Smooth muscle cell (in vitro differentiated cells): ENCODE measurements around the gene ATAD3A. TPM values are rescaled to one million over a fixed set of nuclear protein-coding genes. Genes with fewer than 3 reads are reported as not detected.
A peak's percentile ranks its signal among the peaks of the same experiment; 100 is the strongest.
"Not testable (repeated sequence)": the region's sequence is repeated elsewhere in the genome, so short reads cannot be mapped to it uniquely, and the experiment has no call there.

ENCODE experiments used
- DNase-seq: peaks from one replicate; lab custom pipeline; 2025; ENCODE audit not compliant: unreplicated experiment; lab: John Stamatoyannopoulos, UW
- H2AFZ ChIP-seq: fragments of 200-600 bp; sonication (generic); 2 replicates; pipeline ENCODE4 v1.6.0; 2016; ENCODE audit warnings: antibody characterized with exemption, low read depth, mild to moderate bottlenecking
- H3F3A ChIP-seq: fragments of 200-600 bp; sonication (generic); 2 replicates; pipeline ENCODE4 v1.6.0; 2017; ENCODE audit warnings: antibody characterized with exemption, low read depth
- H3K27ac ChIP-seq: fragments of 200-600 bp; sonication (generic); 2 replicates; pipeline ENCODE4 v1.5.1; 2016; ENCODE audit warnings: low read depth, mild to moderate bottlenecking
- H3K27me3 ChIP-seq: fragments of 200-600 bp; sonication (generic); 2 replicates; pipeline ENCODE4 v1.6.1; 2016; ENCODE audit warnings: low read depth, mild to moderate bottlenecking
- H3K36me3 ChIP-seq: fragments of 200-600 bp; sonication (generic); 2 replicates; pipeline ENCODE4 v1.5.1; 2016; ENCODE audit warnings: low read depth
- H3K4me1 ChIP-seq: fragments of 200-600 bp; sonication (generic); 2 replicates; pipeline ENCODE4 v1.5.1; 2016; ENCODE audit warnings: low read depth
- H3K4me2 ChIP-seq: fragments of 200-600 bp; sonication (generic); 2 replicates; pipeline ENCODE4 v1.6.0; 2016; ENCODE audit warnings: mild to moderate bottlenecking
- H3K4me3 ChIP-seq: fragments of 200-600 bp; sonication (generic); 2 replicates; pipeline ENCODE4 v1.5.1; 2016; ENCODE audit warnings: mild to moderate bottlenecking
- H3K79me2 ChIP-seq: fragments of 200-600 bp; sonication (generic); 2 replicates; pipeline ENCODE4 v1.6.0; 2016; ENCODE audit warnings: low read depth, mild to moderate bottlenecking
- H3K9ac ChIP-seq: fragments of 200-600 bp; sonication (generic); 2 replicates; pipeline ENCODE4 v1.6.0; 2016; ENCODE audit warnings: low read depth
- H3K9me3 ChIP-seq: fragments of 200-600 bp; sonication (generic); replicated peaks from 2 replicates; pipeline ENCODE4 v1.5.1; 2016; ENCODE audit warnings: low read depth
- H4K20me1 ChIP-seq: fragments of 200-600 bp; sonication (generic); 2 replicates; pipeline ENCODE4 v1.6.0; 2016; ENCODE audit warnings: low read depth
- WGBS: methylation state at CpG from one replicate; pipeline ENCODE4 v1.1.7; 2016; ENCODE audit warnings: low lambda C conversion rate; 5-methylcytosine and 5-hydroxymethylcytosine counted together
- polyA plus RNA-seq: library from polyadenylated mRNA; unstranded; fragments of >200 nt; fragmentation: Nextera tagmentation; extraction: Ambion mirVana; gene quantifications from 2 replicates; pipeline ENCODE4 v1.2.1, GENCODE V29; 2016
- total RNA-seq: library from RNA; depleted of rRNA; stranded (reverse); fragments of >200 nt; gene quantifications from 2 replicates; pipeline ENCODE4 v1.2.3, GENCODE V29; 2014
- TF ChIP-seq, protein P1 (sequence below): fragments of 200-600 bp; sonication (generic); IDR thresholded peaks from 2 replicates; pipeline ENCODE4 v1.5.1; 2017; ENCODE audit warnings: borderline replicate concordance, mild to moderate bottlenecking, antibody characterized with exemption; ENCODE audit not compliant: insufficient read depth, poor library complexity, severe bottlenecking

The ATAD3A gene
- total and polyA plus RNA-seq, 2 experiments from 2014 or later, result 14.3 to 58.0 TPM

DNA sequence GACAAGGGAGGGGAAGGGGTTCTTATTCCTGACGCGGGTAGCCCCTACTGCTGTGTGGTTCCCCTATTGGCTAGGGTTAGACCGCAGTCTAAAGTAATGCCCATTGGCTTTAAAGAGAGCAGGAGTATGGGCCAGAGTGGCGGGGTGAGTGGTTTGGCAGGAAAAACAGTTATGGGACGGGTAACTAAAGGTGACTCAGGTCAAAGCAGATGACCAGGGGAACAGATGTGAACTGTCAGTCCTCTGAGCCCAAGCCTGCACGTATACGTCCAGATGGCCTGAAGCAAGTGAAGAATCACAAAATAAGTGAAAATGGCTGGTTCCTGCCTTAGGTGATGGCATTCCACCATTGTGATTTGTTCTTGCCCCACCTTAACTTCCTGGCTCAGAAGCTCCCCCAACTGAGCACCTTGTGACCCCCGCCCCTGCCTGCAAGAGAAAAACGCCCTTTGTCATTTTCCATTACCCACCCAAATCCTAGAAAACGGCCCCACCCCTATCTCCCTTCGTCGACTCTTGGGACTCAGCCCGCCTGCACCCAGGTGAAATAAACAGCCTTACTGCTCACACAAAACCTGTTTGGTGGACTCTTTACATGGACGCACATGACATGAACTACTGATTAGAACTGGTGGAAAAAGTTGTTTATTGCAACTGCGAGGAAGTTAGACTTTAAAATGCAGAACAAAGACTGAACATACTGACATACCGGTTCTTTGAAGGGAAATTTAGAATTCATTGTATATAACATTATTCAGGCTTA is 41.2 kb upstream of the ATAD3A start:
- TF ChIP-seq, protein P1, sequence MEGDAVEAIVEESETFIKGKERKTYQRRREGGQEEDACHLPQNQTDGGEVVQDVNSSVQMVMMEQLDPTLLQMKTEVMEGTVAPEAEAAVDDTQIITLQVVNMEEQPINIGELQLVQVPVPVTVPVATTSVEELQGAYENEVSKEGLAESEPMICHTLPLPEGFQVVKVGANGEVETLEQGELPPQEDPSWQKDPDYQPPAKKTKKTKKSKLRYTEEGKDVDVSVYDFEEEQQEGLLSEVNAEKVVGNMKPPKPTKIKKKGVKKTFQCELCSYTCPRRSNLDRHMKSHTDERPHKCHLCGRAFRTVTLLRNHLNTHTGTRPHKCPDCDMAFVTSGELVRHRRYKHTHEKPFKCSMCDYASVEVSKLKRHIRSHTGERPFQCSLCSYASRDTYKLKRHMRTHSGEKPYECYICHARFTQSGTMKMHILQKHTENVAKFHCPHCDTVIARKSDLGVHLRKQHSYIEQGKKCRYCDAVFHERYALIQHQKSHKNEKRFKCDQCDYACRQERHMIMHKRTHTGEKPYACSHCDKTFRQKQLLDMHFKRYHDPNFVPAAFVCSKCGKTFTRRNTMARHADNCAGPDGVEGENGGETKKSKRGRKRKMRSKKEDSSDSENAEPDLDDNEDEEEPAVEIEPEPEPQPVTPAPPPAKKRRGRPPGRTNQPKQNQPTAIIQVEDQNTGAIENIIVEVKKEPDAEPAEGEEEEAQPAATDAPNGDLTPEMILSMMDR, result no peak
- DNase-seq, result no peak
- no peaks in the 10 kb centered on the region for H3F3A ChIP-seq
- H3K4me1 ChIP-seq, result peaks cover 5% of the 10 kb centered on the region
- no peaks in the 10 kb centered on the region for H3K9me3 ChIP-seq
- peaks cover 16% of the 10 kb centered on the region for H4K20me1 ChIP-seq
- peak overlapping the region; percentile 61 for H3K27ac ChIP-seq
- H3K36me3 ChIP-seq, result no peaks in the 10 kb centered on the region
- peak overlapping the region; percentile 69 for H3K9ac ChIP-seq
- no peaks in the 10 kb centered on the region for H3K27me3 ChIP-seq
- peak overlapping the region; percentile 95 for H2AFZ ChIP-seq
- H3K4me2 ChIP-seq, result peak overlapping the region; percentile 93
- H3K79me2 ChIP-seq, result peaks cover 30% of the 10 kb centered on the region
- H3K4me3 ChIP-seq, result peak overlapping the region; percentile 71
- WGBS, result 18% methylated on average over 15 of the region's 16 CpGs

DNA sequence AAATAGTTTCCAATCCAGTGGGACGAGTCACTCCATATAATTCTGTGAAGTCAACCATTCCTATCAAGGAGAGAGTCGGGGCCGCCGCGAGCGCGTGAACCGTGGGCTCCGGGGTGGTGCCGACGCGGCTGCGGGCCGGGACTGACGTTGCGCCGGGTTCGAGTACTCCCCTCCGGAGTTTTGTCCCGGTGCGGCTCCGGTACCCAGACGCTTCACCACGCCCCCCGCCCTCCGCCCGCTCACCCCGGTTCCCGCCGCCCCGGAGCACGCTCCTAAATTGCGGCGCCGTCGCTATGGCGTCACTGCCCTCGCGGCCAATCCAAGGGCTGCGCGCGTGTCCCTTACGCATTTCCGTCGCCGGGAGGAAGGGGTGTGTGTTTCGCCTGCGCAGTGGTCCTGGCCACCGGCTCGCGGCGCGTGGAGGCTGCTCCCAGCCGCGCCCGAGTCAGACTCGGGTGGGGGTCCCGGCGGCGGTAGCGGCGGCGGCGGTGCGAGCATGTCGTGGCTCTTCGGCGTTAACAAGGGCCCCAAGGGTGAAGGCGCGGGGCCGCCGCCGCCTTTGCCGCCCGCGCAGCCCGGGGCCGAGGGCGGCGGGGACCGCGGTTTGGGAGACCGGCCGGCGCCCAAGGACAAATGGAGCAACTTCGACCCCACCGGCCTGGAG is 40.4 kb upstream of the ATAD3A start, which contains the start of gene ATAD3B:
ATAD3B (plus strand) TSS at position 377 of the 664 bp plus-strand sequence; CDS start at position 497, 120 bp downstream.
- Histone ChIP-seq H3F3A (no peaks in the 10 kb centered on the region), H3K27ac (peak within 1 kb of the TSS; percentile 61), H2AFZ (peak within 1 kb of the TSS; percentile 95), H4K20me1 (peaks cover 17% of the 10 kb centered on the region), H3K4me1 (peaks cover 5% of the 10 kb centered on the region), H3K4me3 (peak within 1 kb of the TSS; percentile 71), H3K9me3 (no peaks in the 10 kb centered on the region), H3K36me3 (no peaks in the 10 kb centered on the region), H3K9ac (peak within 1 kb of the TSS; percentile 69), H3K79me2 (peaks cover 33% of the 10 kb centered on the region), H3K27me3 (no peaks in the 10 kb centered on the region), H3K4me2 (peak within 1 kb of the TSS; percentile 93)
- peak; percentile 69 for DNase-seq
- 1% methylated on average over 62 of the region's 87 CpGs for WGBS
- TF ChIP-seq, protein P1, result no peak

DNA sequence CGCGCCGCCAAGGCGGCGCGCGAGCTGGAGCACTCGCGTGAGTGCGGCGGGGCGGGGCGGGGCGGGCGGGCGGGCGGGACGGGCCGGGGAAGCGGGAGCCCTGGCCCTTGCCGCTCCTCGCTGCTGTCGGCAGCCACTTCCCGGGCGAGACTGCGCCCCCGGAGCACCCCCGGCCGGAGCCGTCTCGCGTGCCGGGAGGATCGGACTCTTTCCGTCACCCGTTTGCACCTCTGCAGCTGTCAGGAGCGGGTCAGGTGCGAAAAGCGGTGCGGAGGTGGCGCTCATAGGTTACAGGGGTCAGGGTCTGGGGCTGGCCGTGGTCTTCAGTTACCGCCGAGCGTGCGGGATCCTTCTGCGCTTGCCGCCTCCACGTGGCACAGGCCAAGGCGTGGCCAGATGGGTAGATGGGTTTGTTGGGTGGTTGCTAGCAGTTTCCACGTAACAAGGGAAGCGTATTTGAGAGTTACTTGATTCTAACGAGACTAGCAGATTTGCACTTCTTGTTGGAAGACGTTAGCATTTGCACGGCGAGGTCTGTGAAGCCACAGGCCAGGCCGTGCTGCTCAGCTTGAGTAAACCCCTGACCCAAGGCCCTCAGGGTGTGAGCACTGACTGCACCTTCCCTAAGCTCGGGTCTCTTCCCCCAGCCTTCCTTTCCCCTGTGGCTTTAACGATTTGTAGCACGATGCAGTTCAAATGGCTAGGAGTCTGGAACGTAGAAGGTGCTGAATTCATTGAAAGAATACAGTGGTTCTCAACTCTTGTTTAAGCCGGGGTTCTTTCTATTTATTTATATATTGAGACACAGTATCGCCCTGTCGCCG is 39.7 kb upstream of the ATAD3A start:
- not testable (repeated sequence) for H3K9me3 ChIP-seq, H2AFZ ChIP-seq, H3K4me1 ChIP-seq, H3F3A ChIP-seq, DNase-seq, H3K27me3 ChIP-seq, H3K36me3 ChIP-seq
- peak overlapping the region; percentile 93 for H3K4me2 ChIP-seq
- peak overlapping the region; percentile 71 for H3K4me3 ChIP-seq
- peaks cover 41% of the 10 kb centered on the region for H3K79me2 ChIP-seq
- H3K9ac ChIP-seq, result peak overlapping the region; percentile 66
- H3K27ac ChIP-seq, result peak overlapping the region; percentile 61
- peaks cover 25% of the 10 kb centered on the region for H4K20me1 ChIP-seq
- WGBS, result 10% methylated on average over 33 of the region's 65 CpGs

DNA sequence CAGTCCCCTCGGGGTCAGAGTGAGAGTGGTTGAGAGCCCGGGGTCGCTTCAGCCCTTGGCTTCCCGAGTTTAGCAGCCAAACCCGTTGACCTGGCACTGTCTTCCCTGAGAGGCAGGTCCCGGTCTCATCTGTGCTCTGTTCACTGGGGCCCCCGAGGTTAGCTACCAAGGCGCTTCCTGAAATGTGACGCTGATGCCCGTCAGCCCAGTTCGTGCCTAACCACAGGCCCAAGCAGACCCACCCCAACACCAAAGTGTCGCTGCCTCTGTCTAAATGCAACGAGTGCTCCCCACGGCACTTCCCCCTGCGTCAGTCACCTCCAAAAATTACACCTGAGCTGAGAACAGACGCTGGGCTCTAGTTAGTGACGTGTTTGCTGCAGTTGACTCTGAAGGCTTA is 36.0 kb upstream of the ATAD3A start:
- not testable (repeated sequence) for H3K4me3 ChIP-seq, H2AFZ ChIP-seq, H3K27ac ChIP-seq, H3F3A ChIP-seq, DNase-seq, H3K9ac ChIP-seq, H3K9me3 ChIP-seq, H3K4me1 ChIP-seq, H3K36me3 ChIP-seq, H3K4me2 ChIP-seq, H3K27me3 ChIP-seq
- peaks cover 50% of the 10 kb centered on the region for H3K79me2 ChIP-seq
- 96% methylated on average over 14 of the region's 17 CpGs for WGBS
- peaks cover 26% of the 10 kb centered on the region for H4K20me1 ChIP-seq
